8988T (cell line): Measurements from ENCODE around the gene COX19.
"Not testable (repeated sequence)": the region's sequence is repeated elsewhere in the genome, so short reads cannot be mapped to it uniquely, and the experiment has no call there.

Source experiments
- DNase-seq: peaks from one replicate; pipeline ENCODE4 v3.0.0; 2011

The COX19 gene

DNA sequence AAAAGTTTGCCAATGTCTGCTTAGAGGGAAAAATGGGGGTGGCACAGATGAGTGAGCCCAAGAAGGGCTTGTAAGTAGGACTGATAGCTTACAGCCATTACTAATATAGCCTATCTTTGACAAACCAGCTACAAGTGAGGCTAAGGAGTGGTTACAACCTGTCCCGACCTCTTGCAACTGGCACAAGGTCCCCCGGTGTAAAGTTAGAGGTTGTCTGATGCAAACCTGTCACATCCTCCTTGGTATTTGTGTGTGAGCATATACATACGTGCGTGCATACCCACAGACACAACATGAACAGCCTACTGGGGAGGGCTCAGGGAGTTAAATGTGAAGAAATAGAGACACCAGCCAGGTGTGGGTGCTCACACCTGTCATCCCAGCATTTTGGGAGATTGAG, 35.5 kb downstream of the COX19 start:
- DNase-seq = no peak

DNA sequence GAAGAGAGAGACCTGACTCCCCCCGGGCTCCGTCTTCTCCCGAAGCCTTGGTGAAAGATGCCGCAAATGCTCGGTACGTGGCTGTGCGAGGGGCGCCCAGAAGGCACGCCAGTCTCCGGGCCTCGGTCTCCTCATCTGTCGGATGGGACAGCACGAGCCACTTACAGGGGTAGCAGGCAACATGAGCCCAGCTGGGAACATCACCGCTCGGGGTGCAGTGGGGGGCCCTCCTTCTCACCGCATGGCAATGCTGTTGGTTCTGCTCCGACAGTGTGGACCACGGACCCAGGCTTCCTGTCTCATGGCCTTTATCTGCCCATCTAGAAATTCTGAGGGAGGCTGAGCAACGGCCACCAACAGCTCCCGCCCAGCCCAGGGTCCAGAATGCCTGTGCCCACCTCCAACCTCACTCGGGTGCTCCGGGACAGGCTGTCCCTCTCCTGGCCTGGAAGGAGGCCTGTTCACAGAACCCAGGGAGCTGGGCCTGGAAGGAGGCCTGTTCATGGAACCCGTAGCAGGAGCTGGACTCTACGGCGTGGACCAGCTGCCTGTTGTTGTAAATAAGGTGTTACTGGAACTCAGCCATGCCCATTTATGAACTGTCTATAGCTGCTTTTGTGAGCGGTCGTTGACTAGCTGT, 36.7 kb downstream of the COX19 start:
- no peak for DNase-seq

DNA sequence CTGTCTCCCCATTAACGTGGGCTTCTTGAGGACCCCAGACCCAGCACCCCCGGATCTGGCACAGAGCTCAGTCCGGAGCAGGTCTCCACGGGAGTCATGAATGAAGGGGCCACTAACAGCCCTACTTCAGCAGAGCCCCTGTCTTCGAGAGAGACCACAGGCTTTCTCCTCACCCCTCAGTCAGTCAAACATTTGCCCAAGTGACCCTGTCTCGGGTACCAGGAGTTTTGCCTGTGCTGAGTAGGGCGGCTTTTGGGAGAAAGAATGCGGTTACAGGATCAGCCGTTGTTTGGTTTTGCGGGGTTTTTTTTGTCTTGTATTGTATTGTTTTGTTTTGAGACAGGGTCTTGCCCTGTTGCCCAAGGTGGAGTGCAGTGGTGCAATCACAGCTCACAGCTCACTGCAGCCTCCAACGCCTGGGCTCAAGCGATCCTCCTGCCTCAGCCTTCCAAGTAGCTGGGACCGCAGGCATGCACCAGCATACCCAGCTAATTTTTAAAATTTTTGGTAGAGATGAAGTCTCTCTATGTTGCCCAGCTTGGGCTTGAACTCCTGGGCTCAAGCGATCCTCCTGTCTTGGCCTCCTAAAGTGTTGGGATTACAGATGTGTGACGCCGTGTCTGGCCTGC, 37.4 kb downstream of the COX19 start:
- DNase-seq = no peak

DNA sequence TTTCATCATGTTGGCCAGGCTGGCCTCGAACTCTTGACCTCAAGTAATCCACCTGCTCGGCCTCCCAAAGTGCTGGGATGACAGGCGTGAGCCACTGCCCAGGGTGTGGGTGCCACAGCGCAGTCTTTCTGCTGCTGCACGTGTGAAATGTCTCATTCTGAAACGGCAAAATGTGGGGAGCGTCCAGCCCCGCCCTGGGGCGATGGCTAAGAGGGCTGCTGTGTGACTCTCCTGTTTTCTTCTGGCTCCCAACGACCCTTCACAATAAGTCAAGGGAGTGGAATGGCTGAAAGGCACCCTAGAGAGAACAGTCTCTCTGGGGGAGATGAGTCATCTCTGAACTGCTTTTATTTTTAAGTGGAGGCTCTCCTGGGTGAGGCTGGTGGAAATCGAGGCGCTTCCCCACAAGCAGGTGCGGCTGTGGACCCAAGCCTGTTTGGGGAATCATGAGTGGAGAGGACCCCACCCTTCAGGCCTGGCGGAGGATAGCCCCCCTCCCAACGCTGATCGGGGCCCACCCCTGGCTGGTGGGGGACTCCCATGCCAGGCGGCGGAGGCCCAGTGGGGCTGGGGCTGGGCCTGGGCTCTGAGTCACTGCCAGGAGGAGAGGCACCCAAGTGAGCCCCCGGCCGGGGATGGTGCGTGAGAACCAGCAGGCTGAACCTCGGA, 38.8 kb downstream of the COX19 start:
- DNase-seq = peak; percentile 85

DNA sequence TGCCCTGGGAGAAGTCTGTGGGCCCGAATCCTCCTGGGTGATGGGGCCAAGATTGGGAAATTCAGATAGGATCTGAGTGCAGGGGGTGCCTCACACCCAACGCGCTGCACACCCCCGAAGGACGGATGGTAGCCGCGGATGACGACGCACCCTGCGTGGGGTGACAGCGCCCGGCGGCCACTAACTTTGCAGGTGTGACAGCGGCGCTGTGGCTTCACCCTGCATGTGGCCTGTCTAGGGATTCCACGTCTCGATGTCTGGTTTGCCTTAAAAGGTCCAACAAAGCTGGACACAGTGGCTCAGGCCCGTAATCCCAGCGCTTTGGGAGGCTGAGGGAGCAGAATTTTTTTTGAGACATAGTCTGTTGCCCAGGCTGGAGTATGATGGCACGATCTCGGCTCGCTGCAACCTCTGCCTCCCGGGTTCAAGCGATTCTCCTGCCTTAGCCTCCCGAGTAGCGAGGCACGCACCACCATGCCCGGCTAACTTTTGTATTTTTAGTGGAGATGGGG, 39.4 kb downstream of the COX19 start:
- DNase-seq = no peak

DNA sequence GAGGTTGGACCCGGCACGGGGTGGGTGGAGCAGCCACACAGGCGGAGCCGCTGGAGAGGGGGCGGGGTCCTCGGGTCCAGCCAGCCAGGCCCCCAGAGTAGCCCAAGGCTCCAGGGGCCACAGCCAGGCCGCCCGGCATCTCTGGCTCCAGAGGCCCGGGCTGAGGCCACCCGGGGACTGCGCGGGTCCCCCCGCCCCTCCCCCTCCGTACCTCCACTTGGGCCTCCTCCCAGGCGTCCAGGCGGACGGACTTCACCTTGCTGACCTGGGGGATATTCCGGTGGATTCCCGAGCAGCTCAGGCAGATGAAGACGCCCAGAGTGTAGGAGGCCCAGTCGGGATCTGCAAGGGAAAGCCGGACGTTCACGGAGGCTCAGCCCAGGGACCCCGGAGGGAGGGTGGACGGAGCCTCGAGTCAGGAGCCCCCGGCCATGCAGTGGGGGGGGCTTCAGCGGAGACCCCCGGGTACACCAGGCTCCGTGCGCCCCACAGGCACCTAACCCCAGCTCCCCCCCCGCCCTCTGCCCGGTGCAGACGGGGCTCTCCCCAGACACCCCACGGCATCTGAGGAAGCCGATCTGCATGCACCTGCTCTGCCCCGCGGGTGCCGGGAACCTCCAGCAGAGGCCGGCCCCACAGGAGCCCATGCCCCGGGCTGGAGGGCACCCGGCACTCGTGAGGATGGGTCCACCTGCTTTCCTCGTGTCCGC, 40.0 kb downstream of the COX19 start:
- DNase-seq = no peak

DNA sequence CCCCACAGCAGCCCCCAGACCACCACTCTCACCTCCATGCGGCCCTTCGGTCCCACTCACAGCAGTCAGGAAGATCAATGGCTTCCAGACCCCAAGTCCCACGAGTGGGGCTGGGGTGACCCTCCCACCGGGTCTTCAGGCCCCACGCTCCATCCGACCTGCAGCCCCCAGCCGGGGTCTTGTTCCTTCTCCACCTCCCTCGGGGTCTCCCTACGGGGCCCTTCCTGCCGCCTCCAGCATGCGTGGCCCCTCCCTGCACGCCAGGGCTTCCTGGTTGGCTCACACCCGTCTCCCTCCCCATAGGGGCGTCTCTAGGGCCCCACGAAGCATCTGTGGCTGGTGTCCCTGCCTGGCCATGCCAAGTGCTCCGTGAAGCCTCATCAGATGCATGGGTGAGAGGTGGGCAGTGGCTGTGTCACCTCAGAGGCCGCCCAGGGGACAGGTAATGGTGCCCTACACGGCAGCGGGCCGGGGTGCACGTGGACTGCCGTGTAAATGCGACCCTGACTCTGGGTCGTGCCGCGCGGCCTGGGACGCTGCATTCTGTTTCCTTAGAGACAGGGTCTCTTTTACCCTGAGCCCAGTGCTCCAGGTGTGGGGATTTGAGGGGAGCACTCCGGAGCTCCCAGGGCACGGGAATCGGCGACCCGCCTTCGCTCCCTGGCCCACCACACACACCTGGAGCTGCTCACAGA, 40.7 kb downstream of the COX19 start:
- no peak for DNase-seq

DNA sequence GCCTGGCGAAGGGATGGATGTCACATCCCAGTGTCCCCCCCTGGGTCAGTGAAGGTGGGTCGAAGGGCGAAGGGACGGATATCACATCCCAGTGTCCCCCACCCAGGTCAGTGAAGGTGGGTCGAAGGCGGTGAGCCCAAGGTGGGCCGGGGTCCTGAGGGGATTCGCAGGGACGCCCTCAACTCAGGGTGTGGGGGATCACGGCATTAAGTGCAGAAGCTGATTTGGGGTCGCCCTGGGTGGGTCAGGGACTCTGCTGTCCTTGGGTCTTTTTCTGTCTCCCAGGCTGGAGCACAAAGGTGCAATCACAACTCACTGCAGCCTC, 42.7 kb downstream of the COX19 start:
- no peak for DNase-seq

DNA sequence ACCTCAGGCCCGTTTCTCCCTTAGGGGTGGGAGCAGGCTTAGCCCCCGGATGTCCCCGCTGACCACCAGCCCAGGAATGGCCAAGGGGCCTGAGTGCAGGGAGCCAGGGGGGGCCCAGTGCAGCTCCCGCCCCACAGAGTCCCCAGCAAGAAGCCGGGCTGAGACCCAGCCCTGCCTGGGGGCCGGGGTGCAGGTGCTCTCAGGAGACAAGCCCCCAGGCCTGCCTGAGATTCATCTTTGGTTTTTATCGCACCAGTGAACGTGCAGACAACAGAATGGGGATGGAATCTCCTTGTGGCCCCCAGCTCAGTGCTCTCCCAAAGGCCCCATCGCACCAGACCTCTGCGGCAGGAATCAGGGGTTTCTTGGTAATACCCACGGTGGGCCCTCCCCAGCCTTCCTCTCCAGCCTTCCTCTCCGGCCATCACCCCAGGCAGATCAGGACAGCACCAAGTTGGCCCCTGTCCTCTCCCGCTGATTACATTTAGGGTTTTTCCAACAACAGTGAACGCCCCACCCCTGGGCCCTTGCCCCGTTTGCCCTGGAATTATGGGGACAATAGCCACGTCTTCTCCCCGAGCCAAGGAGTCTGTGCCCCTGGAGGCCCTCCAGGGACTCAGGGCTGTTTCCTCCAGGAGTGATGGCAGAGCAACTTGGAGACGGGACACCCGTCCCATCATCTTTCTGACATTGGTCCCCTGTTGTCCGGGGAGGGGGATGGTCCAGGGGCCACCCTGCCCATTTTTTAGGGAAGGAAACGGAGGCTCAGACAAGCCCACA, 43.3 kb downstream of the COX19 start:
- no peak for DNase-seq

DNA sequence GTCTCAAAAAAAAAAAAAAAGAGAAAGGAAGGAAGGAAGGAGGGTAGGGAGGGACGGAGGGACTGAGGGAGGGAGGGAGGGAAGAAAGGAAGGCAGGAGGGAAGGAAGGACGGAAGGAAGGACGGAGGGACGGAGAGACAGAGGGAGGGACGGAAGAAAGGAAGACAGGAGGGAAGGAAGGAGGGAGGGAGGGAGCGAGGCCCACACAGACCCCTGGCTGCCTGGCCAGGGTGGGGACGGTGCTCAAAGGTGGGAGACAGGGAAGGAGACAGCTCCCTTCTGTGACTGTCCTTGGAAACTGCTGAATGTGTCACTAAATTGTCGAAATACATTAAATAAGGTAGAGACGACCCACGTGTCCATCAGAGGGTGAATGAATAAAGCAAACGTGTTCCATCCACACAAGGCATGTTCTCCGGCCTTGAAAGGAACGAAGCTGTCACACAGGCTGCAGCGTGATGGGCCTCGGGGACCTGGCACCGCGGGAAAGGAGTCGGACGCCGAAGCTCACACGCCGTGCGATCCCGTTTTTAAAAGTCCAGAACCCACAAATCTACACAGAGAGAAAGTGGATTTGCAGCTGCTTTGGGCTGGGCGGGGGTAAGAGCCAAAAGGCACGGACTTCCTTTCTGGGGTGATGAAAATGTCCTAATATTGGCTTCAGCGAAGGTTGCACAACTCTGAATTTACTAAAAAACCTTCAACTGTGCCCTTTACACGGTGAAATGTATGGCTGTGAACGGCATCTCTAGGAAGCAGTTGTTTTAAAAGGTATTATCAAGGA, 44.2 kb downstream of the COX19 start:
- DNase-seq = no peak

DNA sequence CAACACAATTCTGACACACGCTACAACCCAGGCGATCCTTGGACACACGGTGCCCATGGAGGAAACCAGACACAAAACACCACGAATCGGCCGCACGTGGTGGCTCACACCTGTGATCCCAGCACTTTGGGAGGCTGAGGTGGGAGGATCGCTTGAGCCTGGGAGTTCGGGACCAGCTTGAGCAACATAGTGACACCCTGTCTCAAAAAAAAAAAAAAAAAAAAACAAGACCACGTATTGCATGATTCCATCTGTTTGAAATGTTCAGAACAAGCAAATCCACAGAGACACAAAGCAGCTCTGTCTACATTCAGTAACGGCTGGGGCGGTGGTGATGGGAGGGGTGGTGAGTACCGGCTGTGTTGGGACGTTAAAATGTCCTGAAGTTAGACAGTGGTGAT, 46.0 kb downstream of the COX19 start:
- no peak for DNase-seq

DNA sequence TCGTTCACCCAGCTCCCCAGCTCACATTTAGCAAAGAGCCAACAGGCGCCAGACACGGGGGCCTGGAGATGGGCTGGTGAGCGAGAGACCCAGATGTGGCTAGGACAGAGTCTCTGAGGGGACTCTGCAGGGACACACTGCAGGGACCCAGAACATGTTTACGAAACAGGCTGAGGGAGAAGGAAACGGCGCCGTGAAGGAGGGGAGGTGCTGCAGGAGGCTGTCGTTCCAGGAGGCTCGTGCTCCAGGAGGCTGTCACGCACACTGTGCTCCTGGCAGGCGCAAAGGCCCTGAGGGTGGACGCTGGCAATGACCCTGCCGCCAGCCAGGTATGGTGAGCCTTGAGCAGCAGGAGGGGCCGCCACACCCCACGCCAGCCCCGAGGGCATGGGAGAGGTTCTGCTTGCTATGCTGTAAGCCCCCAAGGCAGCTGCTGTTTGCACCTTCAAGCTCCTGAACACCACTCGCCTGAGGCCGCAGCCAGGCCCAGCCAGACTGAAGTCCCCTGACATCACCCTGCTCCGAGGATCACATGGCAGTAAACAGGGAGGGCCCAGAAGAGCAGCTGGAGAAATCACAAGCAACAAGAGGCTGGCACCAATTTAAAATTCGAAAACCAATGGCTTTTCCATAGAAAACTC, 48.2 kb downstream of the COX19 start:
- no peak for DNase-seq

DNA sequence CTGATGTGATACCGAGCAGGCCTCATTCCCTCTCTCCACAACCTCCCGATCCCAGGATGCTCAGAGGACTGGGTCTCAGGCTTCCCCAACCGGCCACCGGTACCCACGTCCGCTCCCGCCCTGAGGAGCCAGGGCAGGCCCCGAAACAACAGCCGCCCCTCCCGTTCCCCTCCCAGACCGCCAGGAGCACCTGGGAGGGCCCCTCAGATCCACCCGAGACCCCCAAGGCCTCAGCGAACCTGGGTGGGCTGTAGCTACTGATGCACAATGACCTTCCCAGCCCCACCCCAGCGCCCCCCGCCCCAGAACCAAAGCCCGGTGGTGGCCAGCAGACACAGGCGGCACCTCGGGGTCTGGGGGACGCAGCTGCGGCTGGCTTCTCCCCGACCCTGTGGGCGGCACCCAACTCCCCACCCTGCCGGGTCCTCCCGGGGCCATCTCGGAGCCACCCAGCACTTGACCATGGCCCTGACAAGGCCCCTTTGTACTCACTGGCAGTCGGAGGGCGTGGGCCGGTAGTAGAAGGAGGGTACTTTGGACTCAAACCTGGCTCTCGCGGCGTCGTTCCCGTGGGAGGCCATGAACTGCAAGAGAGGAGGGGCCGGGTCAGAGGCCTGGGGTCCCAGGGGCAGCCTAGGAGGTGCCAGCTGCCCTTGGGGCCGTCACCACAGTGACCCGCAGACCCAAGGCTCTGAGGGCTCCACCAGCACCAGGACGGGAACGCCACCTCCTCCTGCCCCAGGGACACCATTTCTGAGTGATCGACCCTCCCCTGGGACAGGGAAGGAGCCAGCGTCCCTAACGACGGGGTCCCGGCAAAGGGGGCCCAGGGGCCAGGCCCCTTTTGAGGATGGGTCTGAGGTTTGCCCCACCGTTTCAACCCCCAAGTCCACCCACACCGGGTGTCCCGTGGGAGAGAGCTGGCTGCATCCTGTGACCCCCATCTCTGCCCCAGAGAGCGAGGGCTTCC, 49.0 kb downstream of the COX19 start:
- DNase-seq = no peak

DNA sequence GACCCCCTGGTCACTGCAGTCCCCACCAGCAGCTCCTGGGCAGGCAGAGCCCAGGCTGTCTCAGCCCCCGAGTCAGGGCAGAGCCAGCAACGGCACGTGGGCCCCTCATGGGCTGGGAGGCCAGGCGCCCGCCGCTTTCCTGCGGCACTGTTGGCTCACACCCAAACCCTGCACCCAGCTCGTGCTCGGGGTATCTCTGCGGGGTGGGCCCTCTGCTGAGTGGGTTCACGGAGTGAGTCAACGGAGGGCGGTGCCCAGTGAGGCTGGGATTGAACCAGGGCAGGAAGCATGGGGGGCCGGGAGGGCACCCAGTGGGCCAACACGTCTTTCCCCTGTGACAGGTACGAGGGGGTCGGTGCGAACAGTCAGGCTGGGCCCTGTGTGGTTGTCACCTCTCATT, 49.7 kb downstream of the COX19 start:
- DNase-seq = no peak

DNA sequence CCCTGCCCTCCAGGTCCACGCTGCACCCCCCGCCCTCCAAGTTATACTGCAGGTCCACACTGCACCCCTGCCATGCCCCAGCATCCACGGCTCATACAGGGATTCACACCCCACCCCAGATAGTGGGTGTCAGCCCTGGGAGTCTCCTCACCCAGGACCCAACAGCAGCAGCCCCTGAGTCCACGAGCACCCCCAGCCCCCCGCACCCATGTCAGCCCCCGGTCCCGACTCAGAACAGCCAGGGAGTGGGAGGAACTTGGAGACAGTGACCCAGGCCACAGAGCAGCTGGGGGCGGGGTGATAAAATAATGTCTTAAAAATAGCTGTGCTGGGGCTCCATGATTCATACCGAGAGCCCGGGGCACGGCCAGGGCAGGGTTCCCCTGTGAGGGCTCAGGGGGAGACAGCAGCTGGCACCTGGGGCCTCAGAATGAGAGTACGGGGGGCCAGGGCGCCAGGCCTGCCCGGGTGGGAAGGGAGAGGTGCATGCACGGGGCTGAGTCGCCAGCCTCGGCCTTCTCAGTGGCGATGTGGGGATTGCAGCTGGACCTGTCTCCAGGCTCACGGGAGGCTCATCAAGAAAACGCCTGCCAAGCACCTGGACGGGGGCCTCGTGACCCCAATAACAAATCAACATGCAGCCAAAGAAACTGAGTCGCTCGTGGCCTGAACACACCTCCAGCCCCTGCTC, 50.7 kb downstream of the COX19 start:
- no peak for DNase-seq

DNA sequence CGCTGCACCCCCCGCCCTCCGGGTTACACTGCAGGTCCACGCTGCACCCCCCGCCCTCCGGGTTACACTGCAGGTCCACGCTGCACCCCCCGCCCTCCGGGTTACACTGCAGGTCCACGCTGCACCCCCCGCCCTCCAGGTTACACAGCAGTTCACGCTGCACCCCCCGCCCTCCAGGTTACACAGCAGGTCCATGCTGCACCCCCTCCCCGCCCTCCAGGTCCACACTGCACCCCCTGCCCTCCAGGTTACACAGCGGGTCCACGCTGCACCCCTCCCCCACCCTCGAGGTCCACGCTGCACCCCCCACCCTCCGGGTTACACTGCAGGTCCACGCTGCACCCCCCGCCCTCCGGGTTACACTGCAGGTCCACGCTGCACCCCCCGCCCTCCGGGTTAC, 51.3 kb downstream of the COX19 start:
- not testable (repeated sequence) for DNase-seq

DNA sequence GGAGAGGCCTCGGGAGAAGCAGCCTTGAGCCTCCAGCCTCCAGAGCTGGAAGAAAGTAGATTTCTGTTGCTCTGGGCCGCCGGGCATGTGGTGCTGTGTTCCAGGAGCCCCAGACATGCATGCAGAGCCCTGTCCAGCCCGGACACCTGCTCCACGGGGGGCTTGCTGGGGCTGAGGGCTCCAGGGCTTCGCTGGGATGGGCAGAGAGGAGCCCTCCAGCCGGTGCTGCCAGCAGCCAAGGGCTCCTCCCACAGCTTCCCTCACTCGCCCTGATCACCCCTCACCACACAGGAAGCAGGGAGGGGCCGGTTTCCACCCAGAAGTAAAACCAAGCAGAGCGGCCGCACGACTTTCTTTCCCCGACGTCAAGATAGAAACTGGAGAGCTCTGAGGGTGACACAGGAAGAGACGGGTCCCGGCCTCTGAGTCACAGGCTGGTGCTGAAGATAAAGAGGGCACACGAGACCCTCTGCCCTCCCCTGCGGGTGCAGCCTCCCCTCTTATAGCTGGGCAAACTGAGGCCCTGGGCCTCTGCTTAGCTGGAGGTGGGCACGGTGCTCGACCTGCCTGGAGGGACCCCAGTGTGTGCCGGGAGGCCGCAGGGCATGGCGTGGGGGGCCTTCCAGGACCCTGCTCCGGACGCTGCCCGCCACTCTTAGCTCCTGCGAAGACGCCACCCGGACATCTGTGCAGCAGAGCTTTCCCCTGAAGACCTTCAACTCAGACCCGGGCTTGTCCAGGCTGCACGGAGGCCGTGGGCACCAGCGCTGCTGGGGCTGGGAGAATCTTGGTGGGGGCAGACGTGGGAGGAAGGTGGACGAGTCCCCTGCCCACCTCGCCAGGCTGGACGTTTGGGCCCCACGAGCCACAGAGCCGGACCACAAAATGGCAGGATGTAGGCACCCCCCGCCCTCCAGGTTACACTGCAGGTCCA, 52.0 kb downstream of the COX19 start:
- DNase-seq = no peak
